Peyer's patch (tissue), 4 donors: ENCODE results near the gene TMEM235.

Experiments used
- POLR2A ChIP-seq, 2 donors: fragments of 450-650 bp; IDR thresholded peaks; one replicate each; pipeline ENCODE4 v1.5.1; 2017; ENCODE audit warnings: antibody characterized with exemption in 2 of 2, mild to moderate bottlenecking in 2 of 2, moderate library complexity in 2 of 2
- TF ChIP-seq, protein P1 (sequence below), 6 experiments: fragments of 450-650 bp in 4 of 6; fragments of 200-600 bp in 2 of 6; sonication (generic) in 1 of 6; IDR thresholded peaks; one replicate each; pipeline ENCODE4 v1.5.1; 2017 to 2019; ENCODE audit warnings: antibody characterized with exemption in 6 of 6, mild to moderate bottlenecking in 3 of 6, moderate library complexity in 1 of 6

- TF ChIP-seq, protein P1, sequence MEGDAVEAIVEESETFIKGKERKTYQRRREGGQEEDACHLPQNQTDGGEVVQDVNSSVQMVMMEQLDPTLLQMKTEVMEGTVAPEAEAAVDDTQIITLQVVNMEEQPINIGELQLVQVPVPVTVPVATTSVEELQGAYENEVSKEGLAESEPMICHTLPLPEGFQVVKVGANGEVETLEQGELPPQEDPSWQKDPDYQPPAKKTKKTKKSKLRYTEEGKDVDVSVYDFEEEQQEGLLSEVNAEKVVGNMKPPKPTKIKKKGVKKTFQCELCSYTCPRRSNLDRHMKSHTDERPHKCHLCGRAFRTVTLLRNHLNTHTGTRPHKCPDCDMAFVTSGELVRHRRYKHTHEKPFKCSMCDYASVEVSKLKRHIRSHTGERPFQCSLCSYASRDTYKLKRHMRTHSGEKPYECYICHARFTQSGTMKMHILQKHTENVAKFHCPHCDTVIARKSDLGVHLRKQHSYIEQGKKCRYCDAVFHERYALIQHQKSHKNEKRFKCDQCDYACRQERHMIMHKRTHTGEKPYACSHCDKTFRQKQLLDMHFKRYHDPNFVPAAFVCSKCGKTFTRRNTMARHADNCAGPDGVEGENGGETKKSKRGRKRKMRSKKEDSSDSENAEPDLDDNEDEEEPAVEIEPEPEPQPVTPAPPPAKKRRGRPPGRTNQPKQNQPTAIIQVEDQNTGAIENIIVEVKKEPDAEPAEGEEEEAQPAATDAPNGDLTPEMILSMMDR (IDR thresholded peaks at IDR 0.05) = no peak
- no peak for TF ChIP-seq POLR2A (IDR thresholded peaks at IDR 0.05)
These were observed 25.5 kb downstream of the TMEM235 start for GRCh38 chr17:78256707-78257591.
